ENCODE results near the gene ZNF415. TPM values are rescaled to one million over a fixed set of nuclear protein-coding genes. Genes with fewer than 3 reads are reported as not detected.

ZNF415 gene
- total RNA-seq, 1 experiment from 2014 or later = not detected

DNA sequence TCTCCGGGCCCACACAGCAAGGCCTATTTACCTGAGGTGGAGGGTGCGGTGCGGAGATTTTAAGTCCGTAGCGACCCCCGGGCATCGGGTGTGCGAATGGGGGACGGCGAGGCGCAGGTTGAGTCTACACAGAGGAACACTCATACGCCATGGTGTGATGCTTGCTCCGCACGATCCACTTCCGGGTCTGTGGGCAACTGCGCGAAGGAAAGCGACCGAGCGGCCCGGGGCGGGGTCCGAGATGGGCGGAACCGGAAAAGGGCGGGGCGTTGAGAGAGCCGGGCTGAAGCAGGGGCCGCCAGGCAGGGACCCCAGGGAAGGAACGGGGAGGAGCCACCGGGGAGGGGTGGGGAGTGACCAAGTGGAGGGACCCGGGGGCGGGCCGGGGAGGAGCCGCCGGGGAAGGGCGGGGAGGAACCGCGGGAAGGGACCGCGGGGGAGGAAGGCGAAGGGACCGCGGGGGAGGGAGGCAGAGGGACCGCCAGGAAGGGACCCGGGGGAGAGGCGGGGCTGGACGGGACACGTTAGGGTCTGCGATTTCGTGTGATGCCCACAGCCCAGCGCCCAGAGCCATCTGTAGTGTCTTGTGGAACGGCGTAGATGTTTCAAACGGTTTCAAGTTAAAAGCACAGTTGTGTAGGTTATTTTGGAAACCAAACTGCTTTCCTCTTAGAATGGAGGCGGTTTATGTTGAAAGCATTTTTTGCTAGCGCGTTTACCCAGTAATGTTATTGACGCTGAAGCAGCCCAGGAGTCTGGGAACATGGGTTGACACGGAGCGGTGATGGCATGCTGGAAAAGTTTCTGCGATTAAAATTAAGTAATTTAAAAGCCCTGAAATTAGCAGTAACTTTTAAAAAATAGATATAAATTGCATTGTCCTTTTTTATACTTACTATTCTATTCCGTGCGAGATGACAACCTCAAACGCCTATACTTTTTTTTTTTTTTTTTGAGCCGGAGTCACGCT lies 29.2 kb downstream of the ZNF415 start, which contains the start of gene ZNF160 (continued):
- TF ChIP-seq, protein P1, sequence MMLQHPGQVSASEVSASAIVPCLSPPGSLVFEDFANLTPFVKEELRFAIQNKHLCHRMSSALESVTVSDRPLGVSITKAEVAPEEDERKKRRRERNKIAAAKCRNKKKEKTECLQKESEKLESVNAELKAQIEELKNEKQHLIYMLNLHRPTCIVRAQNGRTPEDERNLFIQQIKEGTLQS (IDR thresholded peaks at IDR 0.05) = no peak
- TF ChIP-seq ELF1 (IDR thresholded peaks at IDR 0.05; ENCODE audit: borderline replicate concordance, low read depth) = peak; percentile 93
- no peak for TF ChIP-seq EZH2 (IDR thresholded peaks at IDR 0.05)
- no peak for TF ChIP-seq FOSL1 (IDR thresholded peaks at IDR 0.05; ENCODE audit: low read depth)
- no peak for TF ChIP-seq RAD21 (IDR thresholded peaks at IDR 0.05; ENCODE audit: low read depth)

DNA sequence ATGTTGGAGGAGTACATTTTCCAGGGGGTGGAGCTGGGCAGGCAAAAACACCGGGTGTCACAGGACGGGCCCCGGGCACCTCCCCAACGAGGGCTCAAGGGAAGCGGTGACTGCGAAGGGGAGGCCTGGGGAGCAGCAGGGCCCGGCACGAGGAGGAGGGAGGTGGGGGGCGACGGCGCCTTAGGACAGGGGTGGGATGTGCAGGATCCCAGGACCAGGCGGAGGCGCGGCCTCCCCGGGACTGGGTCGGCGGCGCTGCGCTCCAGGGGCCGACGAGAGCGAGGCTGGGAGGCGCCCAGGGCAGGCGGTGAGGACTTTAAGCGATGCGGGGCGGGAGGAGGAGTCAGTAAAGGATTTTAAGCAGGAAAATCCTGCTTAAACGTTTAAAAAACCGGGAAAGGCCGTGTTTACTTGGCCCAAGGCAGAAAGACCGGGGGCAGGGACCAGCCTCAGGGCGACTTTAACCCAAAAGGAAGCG lies 29.9 kb downstream of the ZNF415 start:
- no peak for DNase-seq (ENCODE audit: low read depth, low spot score)

More for the DNA sequence above, 29.9 kb downstream of the ZNF415 start:
- ChIA-PET RAD21 (ENCODE audit: low non-redundant PET in 1 of 2, low total read pairs in 2 of 2, uncharacterized antibody in 2 of 2, unreplicated experiment in 2 of 2) (no interaction called here), POLR2A (no interaction called here), CTCF (no interaction called here)
- Histone ChIP-seq H3K9ac (ENCODE audit: low read length) (peak overlapping the region; percentile 85), H3K4me3 (replicated peaks in 1 of 2; ENCODE audit: low read depth in 1 of 2, low read length in 2 of 2) (peak overlapping the region; percentile 88 to 91), H3K9me3 (ENCODE audit: control insufficient read depth in 1 of 2, insufficient read depth in 1 of 2, low read depth in 1 of 2, low read length in 2 of 2) (no peaks in the 10 kb centered on the region), H3K9me2 (ENCODE audit: insufficient read depth) (no peaks in the 10 kb centered on the region), H3K36me3 (ENCODE audit: control insufficient read depth in 1 of 2, insufficient read depth in 2 of 2, low read length in 2 of 2) (peaks cover 0 to 2% of the 10 kb centered on the region in 2 experiments; a peak in 1 of 4 replicates), H2AFZ (ENCODE audit: low read depth, low read length, poor library complexity, severe bottlenecking) (no peak overlapping the region), H3K4me2 (ENCODE audit: low read length) (peak overlapping the region; percentile 91), H3K79me2 (ENCODE audit: insufficient read depth, low read length) (peaks cover 30% of the 10 kb centered on the region), H3K4me1 (ENCODE audit: control insufficient read depth in 1 of 2, insufficient read depth in 2 of 2, low read length in 2 of 2) (peaks cover 5 to 12% of the 10 kb centered on the region in 2 experiments; a peak in 3 of 4 replicates), H3K27ac (ENCODE audit: low read depth, low read length) (peak overlapping the region; percentile 80), H3K27me3 (ENCODE audit: insufficient read depth, low read length) (no peaks in the 10 kb centered on the region), H4K20me1 (ENCODE audit: insufficient read depth) (no peaks in the 10 kb centered on the region)
- no TSS peak for BruUV-seq (replicated peaks)
- TF ChIP-seq JUND (IDR thresholded peaks at IDR 0.05) (peak; percentile 11; the same call in 1 of the 2 replicates), SIN3A (IDR thresholded peaks at IDR 0.05; ENCODE audit: low read depth) (peak; percentile 8; the same call in 1 of the 2 replicates), ZFX (IDR thresholded peaks at IDR 0.05) (peak; percentile 40)
- TF ChIP-seq, protein P2, sequence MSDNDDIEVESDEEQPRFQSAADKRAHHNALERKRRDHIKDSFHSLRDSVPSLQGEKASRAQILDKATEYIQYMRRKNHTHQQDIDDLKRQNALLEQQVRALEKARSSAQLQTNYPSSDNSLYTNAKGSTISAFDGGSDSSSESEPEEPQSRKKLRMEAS (IDR thresholded peaks at IDR 0.05) = no peak; the same call in 1 of the 2 replicates
- peak; percentile 39 for ATAC-seq
- intact Hi-C loops (cut with micrococcal nuclease) = loop anchor here (2.0 kb wide), 1 partner anchor 180 kb away; the partner anchor contains the start of gene ZNF888

Measured in HCT116 (cell line).